Mesodermal cell (in vitro differentiated cells): Measurements from ENCODE around the gene HOXC10.
A peak's percentile ranks its signal among the peaks of the same experiment; 100 is the strongest.

Source experiments
- H3K27ac ChIP-seq: 2 replicates; pipeline ENCODE4 v1.7.0; 2013; ENCODE audit warnings: mild to moderate bottlenecking, low read depth, low read length, moderate library complexity; ENCODE audit not compliant: severe bottlenecking
- H3K36me3 ChIP-seq: 2 replicates; pipeline ENCODE4 v1.7.1; 2013; ENCODE audit warnings: mild to moderate bottlenecking, low read length, moderate library complexity; ENCODE audit not compliant: control insufficient read depth, insufficient read depth
- H3K4me1 ChIP-seq: one replicate; pipeline ENCODE4 v1.7.1; 2013; ENCODE audit warnings: mild to moderate bottlenecking, low read length; ENCODE audit not compliant: insufficient read depth, control insufficient read depth, poor library complexity, severe bottlenecking
- H3K4me3 ChIP-seq: 2 replicates; pipeline ENCODE4 v1.7.0; 2013; ENCODE audit warnings: low read length, control low read depth, mild to moderate bottlenecking; ENCODE audit not compliant: insufficient read depth, poor library complexity, severe bottlenecking; ENCODE audit errors: extremely low read depth
- H3K9me3 ChIP-seq: 2 replicates; pipeline ENCODE4 v1.7.1; 2013; ENCODE audit warnings: mild to moderate bottlenecking, low read length, moderate library complexity; ENCODE audit not compliant: control insufficient read depth
- whole genome bisulfite sequencing, 2 experiments: methylation state at CpG; one replicate each; pipeline ENCODE4 v1.1.5; 2013; ENCODE audit warnings: missing lambda C conversion rate in 2 of 2; ENCODE audit not compliant: insufficient coverage in 2 of 2; 5-methylcytosine and 5-hydroxymethylcytosine counted together

HOXC10 gene

DNA sequence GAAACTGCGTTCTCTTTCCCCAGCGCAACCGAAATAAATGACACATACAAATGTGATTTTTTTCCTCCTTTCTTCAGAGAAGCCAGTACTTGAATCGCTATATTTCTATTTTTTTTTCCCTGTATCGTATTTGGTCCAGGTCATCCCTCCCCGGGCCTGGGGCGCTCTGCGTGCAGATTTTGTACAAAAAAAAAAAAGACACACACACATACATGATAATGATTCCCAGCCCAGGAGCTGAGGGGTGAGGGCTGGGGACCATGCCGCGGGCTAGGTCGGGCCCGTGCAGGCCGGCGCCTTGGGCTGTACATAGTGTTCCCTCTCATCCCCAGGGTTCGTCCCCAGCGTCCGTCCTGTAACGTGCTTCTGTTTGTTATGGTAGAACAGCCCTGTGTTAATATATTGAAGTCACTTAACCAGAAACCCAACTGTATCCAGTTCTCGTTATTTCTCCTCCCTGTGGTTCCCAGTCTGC, 18.0 kb downstream of the HOXC10 start:
- Histone ChIP-seq H3K9me3 (no peaks in the 10 kb centered on the region), H3K36me3 (no peaks in the 10 kb centered on the region), H3K4me1 (no peaks in the 10 kb centered on the region), H3K4me3 (no peak overlapping the region), H3K27ac (no peak overlapping the region)
- WGBS, 2 experiments = 20 to 22% methylated on average over 4 of the region's 19 CpGs

DNA sequence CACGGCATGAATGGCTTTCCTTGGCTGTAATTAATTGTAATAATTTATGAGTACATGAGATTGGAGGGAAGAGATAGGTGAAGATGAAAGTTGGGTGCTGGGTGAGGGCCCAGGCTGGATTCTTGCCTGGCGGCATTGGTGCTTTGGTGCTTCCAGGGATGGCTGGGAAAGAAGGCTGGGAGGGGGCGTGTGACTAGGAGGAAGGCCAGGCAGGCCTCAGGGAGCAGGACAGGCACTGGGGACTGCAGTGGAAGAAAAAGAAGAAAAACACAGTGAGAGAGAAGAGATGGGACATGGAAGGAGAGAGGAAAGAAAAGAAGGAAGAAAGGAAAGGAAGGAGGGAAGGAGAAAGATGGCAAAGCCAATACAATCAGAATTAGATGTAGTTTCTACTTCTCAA, 18.7 kb downstream of the HOXC10 start:
- Histone ChIP-seq H3K27ac (no peak overlapping the region), H3K36me3 (no peaks in the 10 kb centered on the region), H3K4me3 (no peak overlapping the region), H3K9me3 (no peaks in the 10 kb centered on the region), H3K4me1 (no peaks in the 10 kb centered on the region)
- 14 to 40% methylated on average over 2 to 3 of the region's 3 CpGs for WGBS, 2 experiments

DNA sequence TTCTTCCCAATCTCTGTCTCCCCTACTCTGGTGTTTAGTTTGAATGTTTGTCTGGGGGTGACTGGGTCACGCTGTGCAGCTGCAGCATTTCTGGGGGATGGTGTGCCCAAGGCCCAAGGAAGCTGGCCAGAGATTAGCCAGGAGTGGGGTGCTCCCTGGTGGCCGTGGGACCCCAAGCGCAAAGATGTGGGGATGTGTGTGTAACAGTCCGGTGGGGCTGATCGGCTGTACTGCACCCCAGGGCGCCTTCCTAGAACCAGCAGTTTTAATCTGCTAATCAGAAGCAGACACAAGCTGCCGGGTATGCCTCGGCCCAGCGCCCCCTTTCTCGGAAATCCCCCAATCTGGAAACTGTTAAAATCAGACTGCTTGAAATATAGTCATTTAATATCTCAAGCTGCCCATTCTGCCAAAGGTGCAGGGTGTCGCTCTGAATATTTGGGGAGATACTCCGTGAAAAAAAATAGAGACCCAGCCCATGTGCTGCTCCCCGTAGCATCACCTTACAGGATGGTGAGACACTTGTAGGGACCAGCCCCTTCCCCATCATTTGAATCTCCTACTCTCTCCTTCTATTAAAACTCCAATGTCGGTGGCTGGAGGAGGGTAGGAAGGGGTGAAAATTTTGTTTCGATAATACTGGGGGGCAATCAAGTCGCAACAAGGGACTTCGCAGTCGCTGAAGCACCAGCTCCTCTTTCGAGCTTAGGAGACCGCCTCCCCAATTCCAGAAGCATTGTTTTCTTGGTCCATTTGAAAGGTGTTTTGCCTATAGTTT, 19.3 kb downstream of the HOXC10 start:
- Histone ChIP-seq H3K4me1 (no peaks in the 10 kb centered on the region), H3K9me3 (no peaks in the 10 kb centered on the region), H3K27ac (no peak overlapping the region), H3K4me3 (no peak overlapping the region), H3K36me3 (no peaks in the 10 kb centered on the region)
- 41 to 44% methylated on average over 10 to 14 of the region's 20 CpGs for WGBS, 2 experiments

DNA sequence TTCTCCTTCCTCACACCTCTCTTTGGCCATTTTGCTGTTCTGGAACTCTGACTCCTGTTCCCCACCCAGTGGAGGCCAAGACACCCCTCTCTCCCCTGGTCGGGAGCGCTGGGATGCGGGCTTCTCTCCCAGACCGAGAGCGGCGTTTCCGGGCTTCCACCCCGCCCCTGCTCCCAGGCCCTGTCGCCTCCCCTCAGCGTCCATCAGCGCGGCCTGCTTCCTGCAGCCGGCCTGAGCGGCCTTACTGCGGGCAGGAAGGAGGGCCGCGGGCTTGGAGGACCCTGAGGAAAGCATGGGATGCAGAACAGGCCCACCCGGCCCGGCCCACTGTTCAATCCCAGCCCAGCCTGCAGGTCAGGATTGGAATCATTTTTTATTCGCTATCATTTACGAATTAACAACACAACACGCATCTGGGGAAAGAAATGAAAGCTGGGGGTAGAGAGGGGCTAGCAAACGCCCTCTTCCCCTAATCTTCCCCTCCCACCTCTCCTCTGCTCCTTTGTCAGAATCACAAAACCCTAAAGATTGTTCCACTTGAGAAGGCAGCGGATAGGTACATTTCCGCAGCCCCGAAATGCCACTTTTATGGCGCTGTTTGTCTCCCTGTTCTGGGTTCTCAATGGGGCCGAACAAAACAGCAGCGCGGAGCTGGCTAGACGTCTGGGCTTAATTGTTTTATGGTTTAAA, 20.0 kb downstream of the HOXC10 start:
- Histone ChIP-seq H3K4me1 (no peaks in the 10 kb centered on the region), H3K27ac (no peak overlapping the region), H3K36me3 (no peaks in the 10 kb centered on the region), H3K9me3 (no peaks in the 10 kb centered on the region), H3K4me3 (no peak overlapping the region)
- WGBS, 2 experiments = 14 to 30% methylated on average over 16 to 18 of the region's 31 CpGs

DNA sequence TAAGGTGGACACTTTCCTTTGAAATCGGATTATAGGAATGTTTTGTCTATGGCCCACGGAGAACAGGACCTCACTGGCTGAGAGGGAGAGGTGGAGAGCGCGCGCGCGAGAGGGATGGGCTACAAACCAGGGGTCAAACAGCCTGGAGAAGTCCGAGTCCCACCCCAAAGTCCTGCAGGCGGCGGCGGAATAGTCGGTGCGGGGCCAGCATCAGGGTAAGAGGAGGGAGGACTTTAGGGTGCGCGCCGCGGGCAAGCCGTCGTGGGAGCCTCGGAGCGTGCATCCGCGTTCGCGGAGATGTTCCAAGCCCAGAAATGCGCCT, 20.5 kb downstream of the HOXC10 start:
- 3 to 9% methylated on average over 7 to 21 of the region's 26 CpGs for WGBS, 2 experiments
- H3K27ac ChIP-seq = no peak overlapping the region
- H3K4me3 ChIP-seq = no peak overlapping the region
- H3K4me1 ChIP-seq = no peaks in the 10 kb centered on the region
- H3K9me3 ChIP-seq = no peaks in the 10 kb centered on the region
- H3K36me3 ChIP-seq = no peaks in the 10 kb centered on the region

DNA sequence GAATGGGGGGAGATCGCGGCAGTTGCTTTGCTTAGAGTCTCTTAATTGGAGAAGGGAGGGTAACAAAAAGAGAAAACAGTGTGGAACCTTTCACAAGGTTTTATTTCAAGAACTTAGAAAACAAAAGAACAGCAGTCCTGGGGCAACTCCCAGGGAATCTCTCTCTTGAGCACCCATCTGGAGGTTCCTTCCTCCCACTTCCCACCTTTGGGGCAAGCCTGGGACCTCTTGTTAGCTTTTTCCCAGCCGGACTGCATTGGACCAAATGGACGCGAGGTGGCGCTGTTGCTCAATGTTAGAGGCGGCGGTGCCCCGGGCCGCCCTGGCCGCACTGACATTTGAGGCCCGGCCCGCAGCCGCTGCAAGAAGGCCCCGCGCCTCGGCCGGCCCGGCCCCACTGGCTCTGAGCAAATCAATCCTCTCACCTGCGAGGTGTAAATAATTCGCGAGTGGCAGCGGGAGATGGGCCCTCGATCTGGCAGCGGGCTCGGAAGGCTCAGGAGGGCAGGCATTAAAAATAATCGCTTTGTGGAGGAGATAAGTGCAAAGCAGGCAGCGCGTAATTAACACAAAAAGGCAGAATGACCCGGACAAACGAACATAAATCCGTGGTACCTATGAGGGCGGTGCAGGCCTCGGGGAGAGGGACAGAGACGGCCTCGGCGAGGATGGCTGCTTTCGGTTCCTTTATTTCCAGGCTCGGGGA, 21.1 kb downstream of the HOXC10 start:
- H3K36me3 ChIP-seq = no peaks in the 10 kb centered on the region
- 6 to 8% methylated on average over 39 of the region's 39 CpGs for WGBS, 2 experiments
- H3K9me3 ChIP-seq = no peaks in the 10 kb centered on the region
- peak overlapping the region; percentile 17 for H3K27ac ChIP-seq
- peak overlapping the region; percentile 7 for H3K4me3 ChIP-seq
- H3K4me1 ChIP-seq = no peaks in the 10 kb centered on the region

DNA sequence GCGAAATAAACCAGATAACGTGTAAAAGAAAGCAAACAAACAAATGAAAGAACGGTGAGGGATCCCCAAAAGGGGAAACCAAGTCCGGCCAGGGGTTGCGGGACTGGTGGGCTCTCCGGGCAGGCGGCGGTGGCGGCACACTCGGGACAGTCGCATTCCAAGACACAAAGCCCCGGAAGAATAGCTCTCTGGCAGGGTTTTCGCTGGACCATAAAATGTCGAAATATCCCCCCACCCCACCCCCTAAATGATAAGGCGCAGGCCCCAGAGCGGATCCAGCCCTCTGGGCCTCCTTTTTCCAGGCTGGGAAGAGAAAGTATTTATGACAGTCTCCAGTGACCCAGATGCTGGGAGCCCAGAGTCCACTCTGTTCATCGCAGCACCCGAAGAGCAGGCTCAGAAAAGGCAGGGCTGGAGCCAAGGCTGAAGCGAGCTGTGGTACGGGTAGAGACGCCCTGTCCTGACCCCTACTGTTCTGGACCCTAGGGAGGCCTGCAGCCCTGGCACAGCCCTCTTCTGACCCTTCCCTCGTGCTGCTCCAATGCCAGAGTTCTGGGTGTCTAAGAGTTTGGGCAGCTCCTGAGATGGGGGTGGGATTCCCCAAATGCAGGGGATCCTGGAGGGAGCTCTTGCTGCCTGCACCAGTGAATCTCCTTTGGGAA, 21.7 kb downstream of the HOXC10 start:
- peak overlapping the region; percentile 7 for H3K4me3 ChIP-seq
- 30% methylated on average over 16 to 19 of the region's 22 CpGs for WGBS, 2 experiments
- H3K4me1 ChIP-seq = no peaks in the 10 kb centered on the region
- no peaks in the 10 kb centered on the region for H3K9me3 ChIP-seq
- H3K36me3 ChIP-seq = no peaks in the 10 kb centered on the region
- peak overlapping the region; percentile 17 for H3K27ac ChIP-seq

DNA sequence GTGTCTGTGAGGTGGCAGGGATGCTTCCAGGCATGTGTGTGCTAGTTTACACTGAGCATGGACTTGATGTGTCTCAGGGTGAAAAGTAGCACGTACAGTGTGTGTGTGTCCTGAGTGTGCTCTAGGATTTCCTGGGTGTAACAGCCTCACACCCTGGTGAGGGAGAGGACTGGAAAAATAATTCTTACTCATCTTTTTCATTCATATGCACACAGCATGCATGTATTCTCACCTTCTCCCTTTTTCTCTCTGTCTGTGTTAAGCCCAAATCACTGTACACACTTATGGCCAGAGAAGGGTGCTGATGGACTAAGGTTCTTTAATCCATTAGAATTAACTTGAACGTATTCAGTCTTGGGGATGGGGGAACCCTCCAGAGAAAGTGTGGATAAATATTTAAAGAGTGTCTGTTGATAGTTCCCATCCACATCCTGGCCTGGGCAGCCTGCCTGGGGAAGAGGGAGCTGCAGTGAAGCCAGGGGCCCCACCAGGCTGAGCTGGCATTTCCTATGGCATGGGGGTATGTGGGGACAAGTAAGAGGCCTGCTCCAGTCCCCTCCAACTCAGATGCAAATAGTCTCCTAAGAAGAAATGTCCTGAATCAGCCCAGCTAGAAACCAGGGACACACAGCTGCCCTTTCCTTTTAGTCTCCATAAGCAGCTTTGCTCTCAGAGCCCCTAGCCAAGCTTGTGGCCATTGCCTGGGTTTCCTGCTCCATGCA, 22.8 kb downstream of the HOXC10 start:
- no peaks in the 10 kb centered on the region for H3K36me3 ChIP-seq
- H3K9me3 ChIP-seq = no peaks in the 10 kb centered on the region
- 14 to 43% methylated on average over 1 of the region's 2 CpGs for WGBS, 2 experiments
- peaks cover 2% of the 10 kb centered on the region for H3K4me1 ChIP-seq
- H3K4me3 ChIP-seq = no peak overlapping the region
- no peak overlapping the region for H3K27ac ChIP-seq

DNA sequence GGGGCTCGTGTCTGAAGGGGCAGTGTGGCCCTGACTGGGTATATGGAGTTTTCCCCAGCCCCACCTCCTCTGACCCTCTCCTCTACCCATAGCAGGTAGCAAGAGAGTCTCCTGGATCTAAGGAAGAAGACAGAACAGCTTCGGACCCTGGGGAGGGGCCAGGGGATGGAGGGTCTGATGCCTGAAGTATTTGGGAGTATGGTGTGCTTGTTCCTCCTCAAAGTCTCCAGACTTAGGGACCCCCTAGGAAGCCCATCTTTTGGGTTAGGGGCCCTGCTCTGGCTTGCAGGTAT, 23.3 kb downstream of the HOXC10 start:
- H3K36me3 ChIP-seq = no peaks in the 10 kb centered on the region
- H3K9me3 ChIP-seq = no peaks in the 10 kb centered on the region
- H3K4me3 ChIP-seq = no peak overlapping the region
- WGBS, 2 experiments = 0% methylated on average over 1 of the region's 2 CpGs; no CpG with 5 or more reads in 1 of the 2 experiments
- no peak overlapping the region for H3K27ac ChIP-seq
- peaks cover 7% of the 10 kb centered on the region for H3K4me1 ChIP-seq
